Thyroid gland (tissue), 4 donors: ENCODE results near the gene MYDGF.

Experiments used
- CTCF ChIP-seq, 6 experiments: fragments of 200-600 bp in 3 of 6; fragments of 450-650 bp in 3 of 6; sonication (generic) in 3 of 6; IDR thresholded peaks; one replicate each; pipeline ENCODE4 v1.5.1; 2016 to 2019; ENCODE audit warnings: antibody characterized with exemption in 6 of 6, mild to moderate bottlenecking in 2 of 6, inconsistent platforms in 1 of 6, moderate library complexity in 1 of 6
- POLR2A ChIP-seq, 2 donors: fragments of 450-650 bp; IDR thresholded peaks; one replicate each; pipeline ENCODE4 v1.6.1; 2017; ENCODE audit warnings: antibody characterized with exemption in 2 of 2, mild to moderate bottlenecking in 2 of 2, moderate library complexity in 1 of 2

- TF ChIP-seq CTCF (IDR thresholded peaks at IDR 0.05) (no peak), POLR2A (IDR thresholded peaks at IDR 0.05) (no peak)
These were observed 12.9 kb downstream of the MYDGF start for GRCh38 chr19:4657262-4657661.
